Stimulated activated CD8-positive, alpha-beta memory T cell treated with anti-CD3 and anti-CD28 coated beads, Interleukin-12 subunit alpha, Interleukin-12 subunit beta, amount 100 ng/mL, for 24 hours (primary cell): Measurements from ENCODE around the gene RBMXL3.

Experiments
- DNase-seq: peaks from one replicate; pipeline ENCODE4 v3.0.0-alpha.2; 2020; ENCODE audit errors: extremely low read depth

The RBMXL3 gene

DNA sequence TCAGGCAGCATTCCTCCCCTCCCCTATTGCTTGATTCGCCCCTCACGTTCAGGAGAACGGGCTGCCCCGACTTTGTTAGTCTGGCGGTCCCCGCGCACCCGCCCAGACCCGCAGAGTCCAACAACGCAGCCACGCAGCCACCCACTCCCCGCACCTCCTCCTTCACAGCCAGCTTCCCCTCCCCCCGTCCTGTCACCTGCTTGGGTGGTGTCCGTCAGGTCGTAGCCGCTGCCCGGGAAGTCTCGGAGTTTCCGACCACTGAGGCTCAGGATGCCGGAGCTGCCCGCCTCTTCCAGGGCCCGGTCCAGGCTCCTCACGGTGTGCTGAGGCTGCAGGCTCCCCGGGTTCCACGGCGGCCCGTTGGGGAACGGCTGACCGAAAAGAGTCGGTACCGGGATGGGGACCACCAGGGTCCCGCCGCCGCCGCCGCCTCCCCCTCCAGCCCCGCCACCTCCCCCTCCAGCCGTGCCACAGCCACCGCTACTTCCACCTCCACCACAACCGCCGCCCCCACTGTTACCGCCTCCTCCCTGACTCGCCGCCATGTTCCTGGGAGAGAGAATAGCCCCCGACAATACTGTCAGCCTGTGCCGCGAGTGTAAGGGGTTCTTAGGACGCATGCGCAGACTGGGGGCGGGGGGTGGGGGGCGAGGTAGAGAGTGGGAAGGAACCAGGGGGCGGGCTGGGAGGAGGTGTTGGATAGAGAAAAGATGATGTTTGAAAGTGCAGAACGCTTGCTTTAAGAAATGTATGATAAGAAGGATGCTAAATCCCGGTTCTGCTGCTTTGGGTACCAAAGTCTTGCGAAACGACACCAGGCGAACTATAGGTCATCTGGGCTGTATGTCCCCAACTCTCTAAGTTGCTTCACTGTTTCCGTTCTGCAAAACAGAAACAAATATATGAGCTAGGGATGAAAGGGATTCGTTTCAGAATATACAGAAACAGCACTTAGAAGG, 44.6 kb downstream of the RBMXL3 start, which contains the start of gene LRCH2:
TSS of gene LRCH2 (minus strand) at position 600 of the 959 bp plus-strand sequence. CDS start at position 545, 55 bp downstream.
- no peak for DNase-seq

DNA sequence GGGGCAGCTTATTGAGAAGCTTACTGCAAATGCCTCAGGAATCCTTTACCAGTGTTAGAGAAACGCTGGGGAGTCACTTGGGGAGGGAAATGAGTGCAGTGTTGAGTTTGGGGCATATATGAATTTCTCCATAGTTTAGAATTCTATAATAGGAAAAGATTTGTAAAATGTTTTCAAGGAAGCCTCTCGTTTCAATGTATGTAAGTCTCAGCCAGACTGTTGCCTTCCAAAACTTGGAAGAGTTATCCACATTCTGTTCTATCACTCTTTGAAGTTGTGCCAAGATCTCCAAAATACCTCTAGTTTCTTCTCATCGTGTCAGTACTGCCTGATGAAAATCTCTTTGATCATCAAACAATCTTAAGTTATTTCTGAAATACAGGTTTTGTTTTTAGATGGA, 45.3 kb downstream of the RBMXL3 start:
- DNase-seq: no peak

- DNase-seq: no peak
Measured at GRCh38 chrX:115236560-115236959, 47.4 kb downstream of the RBMXL3 start.

DNA sequence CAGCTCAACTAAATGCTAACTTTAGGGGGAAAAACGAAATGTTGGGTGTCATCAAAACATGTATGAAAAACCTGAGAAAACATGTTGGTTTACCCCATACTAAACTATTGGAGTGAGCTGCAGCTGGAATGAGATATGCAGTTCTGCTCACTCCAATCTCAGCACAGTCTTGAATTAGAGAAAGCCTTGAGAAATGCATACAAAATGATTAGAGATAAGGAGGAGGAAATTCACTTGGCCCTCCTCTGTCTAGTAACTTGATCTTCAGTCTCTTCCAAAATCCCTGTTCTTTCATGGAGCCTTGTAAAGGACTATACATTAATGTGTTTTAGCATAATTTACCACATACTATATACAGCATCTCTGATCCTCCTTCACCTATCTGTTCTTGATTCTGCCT, 47.8 kb downstream of the RBMXL3 start:
- no peak for DNase-seq
